Neural cell (in vitro differentiated cells): Measurements from ENCODE around the gene POLR2C.

Experiments
- EP300 ChIP-seq: fragments of 450-650 bp; conservative IDR thresholded peaks from 2 replicates; pipeline ENCODE4 v1.6.1; 2014; ENCODE audit warnings: antibody characterized with exemption, mild to moderate bottlenecking, moderate library complexity; ENCODE audit not compliant: poor library complexity, severe bottlenecking
- EZH2 ChIP-seq: fragments of 200-600, 300-800 bp; shearing (Covaris generic), sonication (generic); IDR thresholded peaks from 2 replicates; pipeline ENCODE4 v1.6.1; 2014; ENCODE audit warnings: antibody characterized with exemption, low read length, borderline replicate concordance, mild to moderate bottlenecking; ENCODE audit not compliant: insufficient read depth, poor library complexity, severe bottlenecking
- MXI1 ChIP-seq: fragments of 450-650 bp; conservative IDR thresholded peaks from 2 replicates; pipeline ENCODE4 v1.6.1; 2014; ENCODE audit warnings: antibody characterized with exemption, mild to moderate bottlenecking; ENCODE audit not compliant: poor library complexity, severe bottlenecking
- POLR2AphosphoS5 ChIP-seq: IDR thresholded peaks from 2 replicates; pipeline ENCODE4 v1.6.1; 2012
- RAD21 ChIP-seq: fragments of 450-650 bp; conservative IDR thresholded peaks from 2 replicates; pipeline ENCODE4 v1.6.1; 2014; ENCODE audit warnings: antibody characterized with exemption, mild to moderate bottlenecking, moderate library complexity
- SMC3 ChIP-seq: fragments of 450-650 bp; conservative IDR thresholded peaks from 2 replicates; pipeline ENCODE4 v1.6.1; 2014; ENCODE audit warnings: antibody characterized with exemption, mild to moderate bottlenecking, moderate library complexity; ENCODE audit not compliant: poor library complexity
- TAF1 ChIP-seq: IDR thresholded peaks from 2 replicates; pipeline ENCODE4 v1.6.1; 2012; ENCODE audit warnings: low read depth
- TF ChIP-seq, protein P1 (sequence below): fragments of 450-650 bp; IDR thresholded peaks from 2 replicates; pipeline ENCODE4 v1.5.1; 2014; ENCODE audit warnings: antibody characterized with exemption, mild to moderate bottlenecking, moderate library complexity; ENCODE audit not compliant: poor library complexity, severe bottlenecking
- TF ChIP-seq, protein P2 (sequence below): IDR thresholded peaks from 2 replicates; pipeline ENCODE4 v1.6.1; 2012; ENCODE audit warnings: borderline replicate concordance

DNA sequence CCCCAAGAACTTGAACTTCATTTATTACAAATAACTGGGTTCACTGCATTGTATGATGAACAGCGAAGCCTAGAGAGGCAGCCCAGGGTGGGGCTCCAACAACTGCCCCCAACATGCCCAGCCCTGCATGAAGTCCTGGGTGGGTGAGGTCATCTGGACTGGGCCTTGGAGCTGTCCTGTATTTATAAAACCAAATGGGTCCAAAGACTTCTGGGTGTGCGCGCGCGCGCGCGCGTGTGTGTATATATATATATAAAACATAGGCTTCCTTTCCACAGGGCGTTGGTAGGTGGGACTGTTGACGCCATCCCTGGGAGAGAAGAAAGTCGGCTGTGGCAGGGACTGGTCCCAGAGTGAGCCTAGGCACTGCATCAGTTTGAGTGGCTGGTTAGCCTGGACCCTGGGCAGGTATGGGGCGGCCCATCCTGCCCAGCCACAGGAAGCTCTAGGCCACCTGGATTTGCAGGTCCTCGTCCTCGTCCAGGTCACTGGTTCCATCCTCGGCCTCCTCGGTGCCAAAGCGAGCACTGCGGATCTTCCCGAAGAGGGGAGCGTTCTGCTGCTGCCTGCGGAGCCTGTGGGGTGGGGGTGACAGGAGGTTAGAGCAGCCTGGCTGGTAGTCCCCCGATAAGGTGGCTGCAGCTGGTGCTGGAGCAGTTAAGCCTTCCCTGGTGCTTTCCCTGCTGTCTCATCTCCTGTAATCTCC is 50.0 kb downstream of the POLR2C start:
- TF ChIP-seq, protein P1, sequence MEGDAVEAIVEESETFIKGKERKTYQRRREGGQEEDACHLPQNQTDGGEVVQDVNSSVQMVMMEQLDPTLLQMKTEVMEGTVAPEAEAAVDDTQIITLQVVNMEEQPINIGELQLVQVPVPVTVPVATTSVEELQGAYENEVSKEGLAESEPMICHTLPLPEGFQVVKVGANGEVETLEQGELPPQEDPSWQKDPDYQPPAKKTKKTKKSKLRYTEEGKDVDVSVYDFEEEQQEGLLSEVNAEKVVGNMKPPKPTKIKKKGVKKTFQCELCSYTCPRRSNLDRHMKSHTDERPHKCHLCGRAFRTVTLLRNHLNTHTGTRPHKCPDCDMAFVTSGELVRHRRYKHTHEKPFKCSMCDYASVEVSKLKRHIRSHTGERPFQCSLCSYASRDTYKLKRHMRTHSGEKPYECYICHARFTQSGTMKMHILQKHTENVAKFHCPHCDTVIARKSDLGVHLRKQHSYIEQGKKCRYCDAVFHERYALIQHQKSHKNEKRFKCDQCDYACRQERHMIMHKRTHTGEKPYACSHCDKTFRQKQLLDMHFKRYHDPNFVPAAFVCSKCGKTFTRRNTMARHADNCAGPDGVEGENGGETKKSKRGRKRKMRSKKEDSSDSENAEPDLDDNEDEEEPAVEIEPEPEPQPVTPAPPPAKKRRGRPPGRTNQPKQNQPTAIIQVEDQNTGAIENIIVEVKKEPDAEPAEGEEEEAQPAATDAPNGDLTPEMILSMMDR: no peak
- TF ChIP-seq EP300 (no peak), POLR2AphosphoS5 (no peak), EZH2 (no peak), SMC3 (no peak), TAF1 (no peak), MXI1 (no peak), RAD21 (no peak)
- TF ChIP-seq, protein P2, sequence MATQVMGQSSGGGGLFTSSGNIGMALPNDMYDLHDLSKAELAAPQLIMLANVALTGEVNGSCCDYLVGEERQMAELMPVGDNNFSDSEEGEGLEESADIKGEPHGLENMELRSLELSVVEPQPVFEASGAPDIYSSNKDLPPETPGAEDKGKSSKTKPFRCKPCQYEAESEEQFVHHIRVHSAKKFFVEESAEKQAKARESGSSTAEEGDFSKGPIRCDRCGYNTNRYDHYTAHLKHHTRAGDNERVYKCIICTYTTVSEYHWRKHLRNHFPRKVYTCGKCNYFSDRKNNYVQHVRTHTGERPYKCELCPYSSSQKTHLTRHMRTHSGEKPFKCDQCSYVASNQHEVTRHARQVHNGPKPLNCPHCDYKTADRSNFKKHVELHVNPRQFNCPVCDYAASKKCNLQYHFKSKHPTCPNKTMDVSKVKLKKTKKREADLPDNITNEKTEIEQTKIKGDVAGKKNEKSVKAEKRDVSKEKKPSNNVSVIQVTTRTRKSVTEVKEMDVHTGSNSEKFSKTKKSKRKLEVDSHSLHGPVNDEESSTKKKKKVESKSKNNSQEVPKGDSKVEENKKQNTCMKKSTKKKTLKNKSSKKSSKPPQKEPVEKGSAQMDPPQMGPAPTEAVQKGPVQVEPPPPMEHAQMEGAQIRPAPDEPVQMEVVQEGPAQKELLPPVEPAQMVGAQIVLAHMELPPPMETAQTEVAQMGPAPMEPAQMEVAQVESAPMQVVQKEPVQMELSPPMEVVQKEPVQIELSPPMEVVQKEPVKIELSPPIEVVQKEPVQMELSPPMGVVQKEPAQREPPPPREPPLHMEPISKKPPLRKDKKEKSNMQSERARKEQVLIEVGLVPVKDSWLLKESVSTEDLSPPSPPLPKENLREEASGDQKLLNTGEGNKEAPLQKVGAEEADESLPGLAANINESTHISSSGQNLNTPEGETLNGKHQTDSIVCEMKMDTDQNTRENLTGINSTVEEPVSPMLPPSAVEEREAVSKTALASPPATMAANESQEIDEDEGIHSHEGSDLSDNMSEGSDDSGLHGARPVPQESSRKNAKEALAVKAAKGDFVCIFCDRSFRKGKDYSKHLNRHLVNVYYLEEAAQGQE: no peak
